ENCODE data around the gene CDKN1B.

GRCh38 chr12:12693111-12693671 is 24.0 kb upstream of the CDKN1B start:
- TF ChIP-seq RFX5 (IDR thresholded peaks at IDR 0.05; ENCODE audit: low read depth, low read length), result no peak
- no peak for TF ChIP-seq TAF1 (CRISPR knock-in tag; IDR thresholded peaks at IDR 0.05)
- TF ChIP-seq AFF4 (CRISPR knock-in tag; IDR thresholded peaks at IDR 0.05), result no peak
- TF ChIP-seq ZNF224 (CRISPR knock-in tag; IDR thresholded peaks at IDR 0.05), result no peak
- TF ChIP-seq NR3C1 (CRISPR knock-in tag; IDR thresholded peaks at IDR 0.05), result no peak
- no peak for TF ChIP-seq SP1 (IDR thresholded peaks at IDR 0.05)
- no peak for TF ChIP-seq SP1 (CRISPR knock-in tag; IDR thresholded peaks at IDR 0.05)
- no peak for TF ChIP-seq SIX1 (CRISPR knock-in tag; IDR thresholded peaks at IDR 0.05; ENCODE audit: borderline replicate concordance)
